HEK293 (cell line): ENCODE measurements around the gene RPL35.

Experiments
- MEIS1 ChIP-seq: sonication (generic); formaldehyde crosslinking; IDR thresholded peaks from 2 replicates; pipeline ENCODE4 v1.8.1; 2022; ENCODE audit warnings: missing genetic modification reagents, mild to moderate bottlenecking, borderline replicate concordance
- OVOL3 ChIP-seq: fragments of 450-650 bp; formaldehyde crosslinking; IDR thresholded peaks from 2 replicates; pipeline ENCODE4 v1.5.1; 2016; ENCODE audit warnings: missing biosample characterization, missing genetic modification characterization
- SP2 ChIP-seq: fragments of 450-650 bp; formaldehyde crosslinking; IDR thresholded peaks from 2 replicates; pipeline ENCODE4 v1.5.1; 2016; ENCODE audit warnings: missing biosample characterization, missing genetic modification characterization
- TRIM28 ChIP-seq: IDR thresholded peaks from 2 replicates; pipeline ENCODE4 v1.6.1; 2011; ENCODE audit warnings: low read length, control low read depth, borderline replicate concordance
- ZBTB48 ChIP-seq: fragments of 450-650 bp; formaldehyde crosslinking; IDR thresholded peaks from 2 replicates; pipeline ENCODE4 v1.5.1; 2016; ENCODE audit warnings: missing biosample characterization, missing genetic modification characterization
- ZFP69B ChIP-seq: fragments of 450-650 bp; formaldehyde crosslinking; IDR thresholded peaks from 2 replicates; pipeline ENCODE4 v1.5.1; 2016; ENCODE audit warnings: missing biosample characterization, missing genetic modification characterization
- ZNF174 ChIP-seq: fragments of 450-650 bp; formaldehyde crosslinking; IDR thresholded peaks from 2 replicates; pipeline ENCODE4 v1.5.0; 2017; ENCODE audit warnings: missing biosample characterization, mild to moderate bottlenecking, missing genetic modification characterization
- ZNF354C ChIP-seq: fragments of 450-650 bp; formaldehyde crosslinking; IDR thresholded peaks from 2 replicates; pipeline ENCODE4 v1.5.1; 2016; ENCODE audit warnings: missing biosample characterization, missing genetic modification characterization, low read depth, borderline replicate concordance
- ZNF394 ChIP-seq: fragments of 450-650 bp; formaldehyde crosslinking; IDR thresholded peaks from 2 replicates; pipeline ENCODE4 v1.5.1; 2016; ENCODE audit warnings: missing biosample characterization, missing genetic modification characterization, mild to moderate bottlenecking, moderate library complexity, borderline replicate concordance
- ZNF473 ChIP-seq: fragments of 450-650 bp; formaldehyde crosslinking; IDR thresholded peaks from 2 replicates; pipeline ENCODE4 v1.5.1; 2017; ENCODE audit warnings: missing biosample characterization, missing genetic modification characterization
- ZNF549 ChIP-seq: fragments of 450-650 bp; IDR thresholded peaks from 2 replicates; pipeline ENCODE4 v1.5.1; 2018; ENCODE audit warnings: missing biosample characterization, missing genetic modification characterization, mild to moderate bottlenecking, inconsistent platforms, moderate library complexity
- ZNF660 ChIP-seq: fragments of 450-650 bp; IDR thresholded peaks from 2 replicates; pipeline ENCODE4 v1.5.1; 2018; ENCODE audit warnings: missing biosample characterization, mild to moderate bottlenecking, missing genetic modification characterization
- ZNF677 ChIP-seq: fragments of 450-650 bp; IDR thresholded peaks from 2 replicates; pipeline ENCODE4 v1.5.0; 2018; ENCODE audit warnings: missing biosample characterization, mild to moderate bottlenecking, missing genetic modification characterization, moderate library complexity
- ZNF701 ChIP-seq: fragments of 450-650 bp; formaldehyde crosslinking; IDR thresholded peaks from 2 replicates; pipeline ENCODE4 v1.5.1; 2016; ENCODE audit warnings: missing biosample characterization, missing genetic modification characterization
- ZNF776 ChIP-seq: fragments of 450-650 bp; formaldehyde crosslinking; IDR thresholded peaks from 2 replicates; pipeline ENCODE4 v1.5.0; 2017; ENCODE audit warnings: missing biosample characterization, missing genetic modification characterization, borderline replicate concordance
- TF ChIP-seq, protein P1 (sequence below): fragments of 450-650 bp; formaldehyde crosslinking; IDR thresholded peaks from 2 replicates; pipeline ENCODE4 v1.5.1; 2016; ENCODE audit warnings: missing biosample characterization, missing genetic modification characterization
- TF ChIP-seq, protein P2 (sequence below): fragments of 450-650 bp; formaldehyde crosslinking; conservative IDR thresholded peaks from 2 replicates; pipeline ENCODE4 v1.5.1; 2016; ENCODE audit warnings: low read depth, missing biosample characterization, missing genetic modification characterization
- TF ChIP-seq, protein P3 (sequence below): fragments of 450-650 bp; formaldehyde crosslinking; IDR thresholded peaks from 2 replicates; pipeline ENCODE4 v1.5.1; 2017; ENCODE audit warnings: missing biosample characterization, mild to moderate bottlenecking, missing genetic modification characterization, moderate library complexity
- TF ChIP-seq, protein P4 (sequence below): fragments of 450-650 bp; formaldehyde crosslinking; IDR thresholded peaks from 2 replicates; pipeline ENCODE4 v1.5.1; 2016; ENCODE audit warnings: missing biosample characterization, missing genetic modification characterization
- TF ChIP-seq, protein P5 (sequence below): fragments of 450-650 bp; formaldehyde crosslinking; IDR thresholded peaks from 2 replicates; pipeline ENCODE4 v1.5.1; 2016; ENCODE audit warnings: missing biosample characterization, missing genetic modification characterization
- TF ChIP-seq, protein P6 (sequence below): fragments of 450-650 bp; formaldehyde crosslinking; IDR thresholded peaks from 2 replicates; pipeline ENCODE4 v1.5.1; 2017; ENCODE audit warnings: missing biosample characterization, missing genetic modification characterization
- TF ChIP-seq, protein P7 (sequence below): fragments of 450-650 bp; formaldehyde crosslinking; IDR thresholded peaks from 2 replicates; pipeline ENCODE4 v1.5.1; 2017; ENCODE audit warnings: missing biosample characterization, missing genetic modification characterization

The RPL35 gene

DNA sequence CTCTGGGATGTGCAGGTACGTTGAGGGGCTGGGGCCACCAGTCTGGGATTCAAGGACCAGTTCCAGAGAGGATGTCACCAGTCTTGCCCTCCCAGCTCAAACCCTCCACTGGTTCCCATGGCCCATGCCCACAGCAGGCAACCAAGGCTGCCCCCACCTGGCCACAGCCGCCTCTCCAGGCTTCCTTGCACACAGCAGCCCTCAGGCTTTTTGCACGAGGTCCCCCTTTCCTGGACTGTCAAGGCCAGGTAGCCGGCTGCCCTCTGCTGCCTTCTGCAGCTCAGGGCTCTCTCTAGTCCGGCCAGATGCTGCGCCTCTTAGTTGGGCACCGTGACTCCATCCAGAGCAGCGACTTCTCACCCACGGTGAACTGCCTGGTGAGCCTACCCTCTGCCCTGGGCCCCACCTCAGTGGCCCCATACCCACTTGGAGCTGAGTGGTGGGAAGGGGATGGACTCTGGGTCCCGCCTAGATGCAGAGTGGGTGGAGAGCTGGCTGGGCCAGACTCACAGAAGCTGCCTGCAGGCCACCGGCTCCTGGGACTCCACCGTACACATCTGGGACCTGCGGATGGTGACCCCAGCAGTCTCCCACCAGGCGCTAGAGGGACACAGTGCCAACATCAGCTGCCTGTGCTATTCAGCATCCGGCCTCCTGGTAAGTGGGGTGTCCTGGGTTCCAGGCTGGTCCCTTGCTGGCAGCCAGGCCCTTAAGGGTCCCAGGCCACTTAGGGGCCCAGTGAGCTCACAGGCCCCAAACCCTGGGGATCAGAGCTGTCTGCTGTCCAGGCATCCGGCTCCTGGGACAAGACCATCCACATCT is 5.6 kb downstream of the RPL35 start (continued):
- TF ChIP-seq, protein P1, sequence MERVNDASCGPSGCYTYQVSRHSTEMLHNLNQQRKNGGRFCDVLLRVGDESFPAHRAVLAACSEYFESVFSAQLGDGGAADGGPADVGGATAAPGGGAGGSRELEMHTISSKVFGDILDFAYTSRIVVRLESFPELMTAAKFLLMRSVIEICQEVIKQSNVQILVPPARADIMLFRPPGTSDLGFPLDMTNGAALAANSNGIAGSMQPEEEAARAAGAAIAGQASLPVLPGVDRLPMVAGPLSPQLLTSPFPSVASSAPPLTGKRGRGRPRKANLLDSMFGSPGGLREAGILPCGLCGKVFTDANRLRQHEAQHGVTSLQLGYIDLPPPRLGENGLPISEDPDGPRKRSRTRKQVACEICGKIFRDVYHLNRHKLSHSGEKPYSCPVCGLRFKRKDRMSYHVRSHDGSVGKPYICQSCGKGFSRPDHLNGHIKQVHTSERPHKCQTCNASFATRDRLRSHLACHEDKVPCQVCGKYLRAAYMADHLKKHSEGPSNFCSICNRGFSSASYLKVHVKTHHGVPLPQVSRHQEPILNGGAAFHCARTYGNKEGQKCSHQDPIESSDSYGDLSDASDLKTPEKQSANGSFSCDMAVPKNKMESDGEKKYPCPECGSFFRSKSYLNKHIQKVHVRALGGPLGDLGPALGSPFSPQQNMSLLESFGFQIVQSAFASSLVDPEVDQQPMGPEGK (tag by site-specific recombination) = no peak
- TF ChIP-seq ZNF174 (tag by site-specific recombination) (no peak), OVOL3 (no peak), ZFP69B (tag by site-specific recombination) (peak; percentile 84), ZNF394 (no peak), MEIS1 (CRISPR knock-in tag) (no peak), ZBTB48 (tag by site-specific recombination) (0 out of 2 replicates have a peak, but pooled peaks have one; percentile 36), ZNF660 (tag by site-specific recombination) (no peak), TRIM28 (no peak), ZNF701 (tag by site-specific recombination) (no peak), ZNF473 (tag by site-specific recombination) (no peak), ZNF549 (tag by site-specific recombination) (no peak), SP2 (tag by site-specific recombination) (peak; percentile 8; the same call in 1 of the 2 replicates), ZNF776 (tag by site-specific recombination) (no peak), ZNF354C (tag by site-specific recombination) (no peak), ZNF677 (tag by site-specific recombination) (no peak)
- TF ChIP-seq, protein P2, sequence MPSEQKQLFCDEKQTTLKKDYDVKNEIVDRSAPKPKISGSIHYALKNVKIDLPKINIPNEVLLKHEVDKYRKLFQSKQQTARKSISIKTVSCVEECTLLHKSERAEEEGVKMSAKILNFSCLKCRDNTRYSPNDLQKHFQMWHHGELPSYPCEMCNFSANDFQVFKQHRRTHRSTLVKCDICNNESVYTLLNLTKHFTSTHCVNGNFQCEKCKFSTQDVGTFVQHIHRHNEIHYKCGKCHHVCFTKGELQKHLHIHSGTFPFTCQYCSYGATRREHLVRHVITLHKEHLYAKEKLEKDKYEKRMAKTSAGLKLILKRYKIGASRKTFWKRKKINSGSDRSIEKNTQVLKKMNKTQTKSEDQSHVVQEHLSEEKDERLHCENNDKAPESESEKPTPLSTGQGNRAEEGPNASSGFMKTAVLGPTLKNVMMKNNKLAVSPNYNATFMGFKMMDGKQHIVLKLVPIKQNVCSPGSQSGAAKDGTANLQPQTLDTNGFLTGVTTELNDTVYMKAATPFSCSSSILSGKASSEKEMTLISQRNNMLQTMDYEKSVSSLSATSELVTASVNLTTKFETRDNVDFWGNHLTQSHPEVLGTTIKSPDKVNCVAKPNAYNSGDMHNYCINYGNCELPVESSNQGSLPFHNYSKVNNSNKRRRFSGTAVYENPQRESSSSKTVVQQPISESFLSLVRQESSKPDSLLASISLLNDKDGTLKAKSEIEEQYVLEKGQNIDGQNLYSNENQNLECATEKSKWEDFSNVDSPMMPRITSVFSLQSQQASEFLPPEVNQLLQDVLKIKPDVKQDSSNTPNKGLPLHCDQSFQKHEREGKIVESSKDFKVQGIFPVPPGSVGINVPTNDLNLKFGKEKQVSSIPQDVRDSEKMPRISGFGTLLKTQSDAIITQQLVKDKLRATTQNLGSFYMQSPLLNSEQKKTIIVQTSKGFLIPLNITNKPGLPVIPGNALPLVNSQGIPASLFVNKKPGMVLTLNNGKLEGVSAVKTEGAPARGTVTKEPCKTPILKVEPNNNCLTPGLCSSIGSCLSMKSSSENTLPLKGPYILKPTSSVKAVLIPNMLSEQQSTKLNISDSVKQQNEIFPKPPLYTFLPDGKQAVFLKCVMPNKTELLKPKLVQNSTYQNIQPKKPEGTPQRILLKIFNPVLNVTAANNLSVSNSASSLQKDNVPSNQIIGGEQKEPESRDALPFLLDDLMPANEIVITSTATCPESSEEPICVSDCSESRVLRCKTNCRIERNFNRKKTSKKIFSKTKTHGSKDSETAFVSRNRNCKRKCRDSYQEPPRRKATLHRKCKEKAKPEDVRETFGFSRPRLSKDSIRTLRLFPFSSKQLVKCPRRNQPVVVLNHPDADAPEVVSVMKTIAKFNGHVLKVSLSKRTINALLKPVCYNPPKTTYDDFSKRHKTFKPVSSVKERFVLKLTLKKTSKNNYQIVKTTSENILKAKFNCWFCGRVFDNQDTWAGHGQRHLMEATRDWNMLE (tag by site-specific recombination) = no peak
- TF ChIP-seq, protein P3, sequence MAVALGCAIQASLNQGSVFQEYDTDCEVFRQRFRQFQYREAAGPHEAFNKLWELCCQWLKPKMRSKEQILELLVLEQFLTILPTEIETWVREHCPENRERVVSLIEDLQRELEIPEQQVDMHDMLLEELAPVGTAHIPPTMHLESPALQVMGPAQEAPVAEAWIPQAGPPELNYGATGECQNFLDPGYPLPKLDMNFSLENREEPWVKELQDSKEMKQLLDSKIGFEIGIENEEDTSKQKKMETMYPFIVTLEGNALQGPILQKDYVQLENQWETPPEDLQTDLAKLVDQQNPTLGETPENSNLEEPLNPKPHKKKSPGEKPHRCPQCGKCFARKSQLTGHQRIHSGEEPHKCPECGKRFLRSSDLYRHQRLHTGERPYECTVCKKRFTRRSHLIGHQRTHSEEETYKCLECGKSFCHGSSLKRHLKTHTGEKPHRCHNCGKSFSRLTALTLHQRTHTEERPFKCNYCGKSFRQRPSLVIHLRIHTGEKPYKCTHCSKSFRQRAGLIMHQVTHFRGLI (tag by site-specific recombination) = no peak
- TF ChIP-seq, protein P4, sequence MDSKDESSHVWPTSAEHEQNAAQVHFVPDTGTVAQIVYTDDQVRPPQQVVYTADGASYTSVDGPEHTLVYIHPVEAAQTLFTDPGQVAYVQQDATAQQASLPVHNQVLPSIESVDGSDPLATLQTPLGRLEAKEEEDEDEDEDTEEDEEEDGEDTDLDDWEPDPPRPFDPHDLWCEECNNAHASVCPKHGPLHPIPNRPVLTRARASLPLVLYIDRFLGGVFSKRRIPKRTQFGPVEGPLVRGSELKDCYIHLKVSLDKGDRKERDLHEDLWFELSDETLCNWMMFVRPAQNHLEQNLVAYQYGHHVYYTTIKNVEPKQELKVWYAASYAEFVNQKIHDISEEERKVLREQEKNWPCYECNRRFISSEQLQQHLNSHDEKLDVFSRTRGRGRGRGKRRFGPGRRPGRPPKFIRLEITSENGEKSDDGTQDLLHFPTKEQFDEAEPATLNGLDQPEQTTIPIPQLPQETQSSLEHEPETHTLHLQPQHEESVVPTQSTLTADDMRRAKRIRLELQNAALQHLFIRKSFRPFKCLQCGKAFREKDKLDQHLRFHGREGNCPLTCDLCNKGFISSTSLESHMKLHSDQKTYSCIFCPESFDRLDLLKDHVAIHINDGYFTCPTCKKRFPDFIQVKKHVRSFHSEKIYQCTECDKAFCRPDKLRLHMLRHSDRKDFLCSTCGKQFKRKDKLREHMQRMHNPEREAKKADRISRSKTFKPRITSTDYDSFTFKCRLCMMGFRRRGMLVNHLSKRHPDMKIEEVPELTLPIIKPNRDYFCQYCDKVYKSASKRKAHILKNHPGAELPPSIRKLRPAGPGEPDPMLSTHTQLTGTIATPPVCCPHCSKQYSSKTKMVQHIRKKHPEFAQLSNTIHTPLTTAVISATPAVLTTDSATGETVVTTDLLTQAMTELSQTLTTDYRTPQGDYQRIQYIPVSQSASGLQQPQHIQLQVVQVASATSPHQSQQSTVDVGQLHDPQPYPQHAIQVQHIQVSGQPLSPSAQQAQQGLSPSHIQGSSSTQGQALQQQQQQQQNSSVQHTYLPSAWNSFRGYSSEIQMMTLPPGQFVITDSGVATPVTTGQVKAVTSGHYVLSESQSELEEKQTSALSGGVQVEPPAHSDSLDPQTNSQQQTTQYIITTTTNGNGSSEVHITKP (tag by site-specific recombination) = peak; percentile 21; the same call in 1 of the 2 replicates
- TF ChIP-seq, protein P5, sequence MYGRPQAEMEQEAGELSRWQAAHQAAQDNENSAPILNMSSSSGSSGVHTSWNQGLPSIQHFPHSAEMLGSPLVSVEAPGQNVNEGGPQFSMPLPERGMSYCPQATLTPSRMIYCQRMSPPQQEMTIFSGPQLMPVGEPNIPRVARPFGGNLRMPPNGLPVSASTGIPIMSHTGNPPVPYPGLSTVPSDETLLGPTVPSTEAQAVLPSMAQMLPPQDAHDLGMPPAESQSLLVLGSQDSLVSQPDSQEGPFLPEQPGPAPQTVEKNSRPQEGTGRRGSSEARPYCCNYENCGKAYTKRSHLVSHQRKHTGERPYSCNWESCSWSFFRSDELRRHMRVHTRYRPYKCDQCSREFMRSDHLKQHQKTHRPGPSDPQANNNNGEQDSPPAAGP (tag by site-specific recombination) = no peak
- TF ChIP-seq, protein P6, sequence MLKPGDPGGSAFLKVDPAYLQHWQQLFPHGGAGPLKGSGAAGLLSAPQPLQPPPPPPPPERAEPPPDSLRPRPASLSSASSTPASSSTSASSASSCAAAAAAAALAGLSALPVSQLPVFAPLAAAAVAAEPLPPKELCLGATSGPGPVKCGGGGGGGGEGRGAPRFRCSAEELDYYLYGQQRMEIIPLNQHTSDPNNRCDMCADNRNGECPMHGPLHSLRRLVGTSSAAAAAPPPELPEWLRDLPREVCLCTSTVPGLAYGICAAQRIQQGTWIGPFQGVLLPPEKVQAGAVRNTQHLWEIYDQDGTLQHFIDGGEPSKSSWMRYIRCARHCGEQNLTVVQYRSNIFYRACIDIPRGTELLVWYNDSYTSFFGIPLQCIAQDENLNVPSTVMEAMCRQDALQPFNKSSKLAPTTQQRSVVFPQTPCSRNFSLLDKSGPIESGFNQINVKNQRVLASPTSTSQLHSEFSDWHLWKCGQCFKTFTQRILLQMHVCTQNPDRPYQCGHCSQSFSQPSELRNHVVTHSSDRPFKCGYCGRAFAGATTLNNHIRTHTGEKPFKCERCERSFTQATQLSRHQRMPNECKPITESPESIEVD (tag by site-specific recombination) = no peak
- TF ChIP-seq, protein P7, sequence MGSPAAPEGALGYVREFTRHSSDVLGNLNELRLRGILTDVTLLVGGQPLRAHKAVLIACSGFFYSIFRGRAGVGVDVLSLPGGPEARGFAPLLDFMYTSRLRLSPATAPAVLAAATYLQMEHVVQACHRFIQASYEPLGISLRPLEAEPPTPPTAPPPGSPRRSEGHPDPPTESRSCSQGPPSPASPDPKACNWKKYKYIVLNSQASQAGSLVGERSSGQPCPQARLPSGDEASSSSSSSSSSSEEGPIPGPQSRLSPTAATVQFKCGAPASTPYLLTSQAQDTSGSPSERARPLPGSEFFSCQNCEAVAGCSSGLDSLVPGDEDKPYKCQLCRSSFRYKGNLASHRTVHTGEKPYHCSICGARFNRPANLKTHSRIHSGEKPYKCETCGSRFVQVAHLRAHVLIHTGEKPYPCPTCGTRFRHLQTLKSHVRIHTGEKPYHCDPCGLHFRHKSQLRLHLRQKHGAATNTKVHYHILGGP (tag by site-specific recombination) = no peak
